A549 (cell line): Measurements from ENCODE around the gene LCNL1. TPM values are rescaled to one million over a fixed set of nuclear protein-coding genes. Genes with fewer than 3 reads are reported as not detected.

Experiments used
- ATAC-seq, 2 experiments: fragments of 200-7000 bp in 1 of 2; fragments of >200 bp in 1 of 2; cut with Nextera tagmentation in 1 of 2; cut with Tn5 transposase in 1 of 2; 3 replicates each; pipeline versions ENCODE4 v1.8.0 to v1.9.1; 2018 to 2020; ENCODE audit warnings: mild to moderate bottlenecking in 1 of 2, moderate library complexity in 1 of 2
- CTCF ChIA-PET: fragments of 300-600 bp; sonication (Branson Sonifier 250); formaldehyde crosslinking; extraction: SDS; loops from one replicate; lab custom pipeline; 2021; ENCODE audit warnings: antibody characterized with exemption, inconsistent platforms; lab: Yijun Ruan, JAX
- POLR2A ChIA-PET: fragments of 350-600 bp; formaldehyde crosslinking; extraction: SDS; loops from one replicate; lab custom pipeline; 2021; ENCODE audit warnings: antibody characterized with exemption, inconsistent platforms; lab: Yijun Ruan, JAX
- DNase-seq, 2 experiments: peaks; one replicate each; pipeline versions ENCODE4 v3.0.0 to v3.0.0-alpha.2; 2011 to 2016; ENCODE audit warnings: low read depth in 1 of 2, low spot score in 1 of 2
- FAIRE-seq: peaks from 2 replicates; lab custom pipeline; 2011; peaks lifted over from hg19 to GRCh38; lab: Jason Lieb, UNC
- H3K27ac ChIP-seq, 2 experiments: fragments of >200 bp; sonication (Bioruptor Twin); formaldehyde crosslinking; 3 replicates each; pipeline ENCODE4 v1.5.1; 2016 to 2017
- H3K4me1 ChIP-seq: fragments of >200 bp; sonication (Bioruptor Twin); formaldehyde crosslinking; 3 replicates; pipeline ENCODE4 v1.6.1; 2016
- H3K4me2 ChIP-seq: fragments of >200 bp; sonication (Bioruptor Twin); formaldehyde crosslinking; 3 replicates; pipeline ENCODE4 v1.6.1; 2016
- H3K4me3 ChIP-seq: fragments of >200 bp; sonication (Bioruptor Twin); formaldehyde crosslinking; 3 replicates; pipeline ENCODE4 v1.5.1; 2016
- H3K9me3 ChIP-seq: fragments of >200 bp; sonication (Bioruptor Twin); formaldehyde crosslinking; 3 replicates; pipeline ENCODE4 v1.6.1; 2016
- BHLHE40 ChIP-seq: IDR thresholded peaks from 2 replicates; pipeline ENCODE4 v1.6.1; 2012; ENCODE audit warnings: low read depth, low read length, inconsistent platforms
- CHD4 ChIP-seq: fragments of 200-600 bp; sonication (generic); IDR thresholded peaks from 2 replicates; pipeline ENCODE4 v1.6.1; 2016; ENCODE audit warnings: antibody characterized with exemption, mild to moderate bottlenecking, borderline replicate concordance
- EHMT2 ChIP-seq: fragments of 200-600 bp; sonication (generic); IDR thresholded peaks from 2 replicates; pipeline ENCODE4 v1.6.1; 2016; ENCODE audit warnings: antibody characterized with exemption, low read depth, mild to moderate bottlenecking, moderate library complexity
- ESRRA ChIP-seq: fragments of 150-350 bp; IDR thresholded peaks from 2 replicates; pipeline ENCODE4 v1.6.1; 2014; ENCODE audit warnings: mild to moderate bottlenecking, low read length, borderline replicate concordance
- GATA3 ChIP-seq: IDR thresholded peaks from 2 replicates; pipeline ENCODE4 v1.6.1; 2012; ENCODE audit warnings: borderline replicate concordance
- HEYL ChIP-seq: fragments of 250-450 bp; sonication (Bioruptor Pico); IDR thresholded peaks from 2 replicates; pipeline ENCODE4 v1.8.0; 2021; ENCODE audit warnings: mild to moderate bottlenecking, moderate library complexity
- HOXB13 ChIP-seq: fragments of 250-450 bp; sonication (Bioruptor Pico); IDR thresholded peaks from 2 replicates; pipeline ENCODE4 v1.5.0; 2020; ENCODE audit warnings: low read depth, mild to moderate bottlenecking, moderate library complexity
- MAFK ChIP-seq: fragments of 450-650 bp; IDR thresholded peaks from 2 replicates; pipeline ENCODE4 v1.6.1; 2014; ENCODE audit not compliant: partially characterized antibody
- MAZ ChIP-seq: fragments of 150-350 bp; IDR thresholded peaks from 2 replicates; pipeline ENCODE4 v1.6.1; 2014; ENCODE audit warnings: antibody characterized with exemption, low read depth, low read length, borderline replicate concordance
- NPAS2 ChIP-seq: fragments of 250-450 bp; sonication (Bioruptor Pico); IDR thresholded peaks from 2 replicates; pipeline ENCODE4 v1.8.0; 2022; ENCODE audit warnings: mild to moderate bottlenecking, moderate library complexity, borderline replicate concordance
- POLR2AphosphoS2 ChIP-seq: conservative IDR thresholded peaks from 2 replicates; pipeline ENCODE4 v1.6.1; 2012; ENCODE audit warnings: low read length, improper control_type of control experiment, inconsistent platforms
- RAD21 ChIP-seq, 2 experiments: fragments of >200 bp in 1 of 2; sonication (Bioruptor Twin) in 1 of 2; formaldehyde crosslinking in 1 of 2; IDR thresholded peaks in 1 of 2; conservative IDR thresholded peaks in 1 of 2; 2 replicates in 1 of 2; 3 replicates in 1 of 2; pipeline ENCODE4 v1.6.1; 2012 to 2018; ENCODE audit warnings: inconsistent platforms in 1 of 2
- SMC3 ChIP-seq: fragments of >200 bp; sonication (Bioruptor Twin); formaldehyde crosslinking; IDR thresholded peaks from 3 replicates; pipeline ENCODE4 v1.6.1; 2018; ENCODE audit warnings: inconsistent platforms
- TFCP2L1 ChIP-seq: fragments of 250-450 bp; sonication (Bioruptor Pico); IDR thresholded peaks from 2 replicates; pipeline ENCODE4 v1.5.0; 2021; ENCODE audit warnings: mild to moderate bottlenecking
- ZFP36 ChIP-seq: fragments of 450-650 bp; IDR thresholded peaks from 2 replicates; pipeline ENCODE4 v1.6.1; 2014; ENCODE audit warnings: borderline replicate concordance; ENCODE audit not compliant: partially characterized antibody
- ZNF302 ChIP-seq: fragments of 250-450 bp; sonication (Bioruptor Pico); IDR thresholded peaks from 2 replicates; pipeline ENCODE4 v1.9.0; 2021; ENCODE audit warnings: inconsistent platforms, mild to moderate bottlenecking, moderate library complexity
- ZSCAN20 ChIP-seq: fragments of 250-450 bp; sonication (Bioruptor Pico); IDR thresholded peaks from 2 replicates; pipeline ENCODE4 v1.8.0; 2022; ENCODE audit warnings: mild to moderate bottlenecking, moderate library complexity
- WGBS: methylation state at CpG from one replicate; pipeline ENCODE4 v1.1.6; 2017; ENCODE audit errors: missing lambda C conversion rate; 5-methylcytosine and 5-hydroxymethylcytosine counted together
- polyA plus RNA-seq, 4 experiments: library from polyadenylated mRNA; depleted of rRNA in 3 of 4; stranded (reverse); fragments of >200 nt; fragmentation: RNase III in 1 of 4; extraction: RNeasy Plus Mini Kit Qiagen cat#74134 plus additional on column Dnase treatment in 1 of 4; gene quantifications; 2 replicates in 3 of 4; 3 replicates in 1 of 4; pipeline ENCODE4 v1.2.3, GENCODE V29; 2011 to 2017
- TF ChIP-seq, protein P1 (sequence below): fragments of >200 bp; sonication (Bioruptor Twin); formaldehyde crosslinking; IDR thresholded peaks from 3 replicates; pipeline ENCODE4 v1.6.1; 2016
- TF ChIP-seq, protein P2 (sequence below): fragments of 250-450 bp; sonication (Bioruptor Pico); IDR thresholded peaks from 2 replicates; pipeline ENCODE4 v1.5.0; 2020; ENCODE audit warnings: low read depth, mild to moderate bottlenecking, moderate library complexity
- TF ChIP-seq, protein P3 (sequence below): fragments of 200-600 bp; sonication (generic); IDR thresholded peaks from 2 replicates; pipeline ENCODE4 v1.6.1; 2016; ENCODE audit warnings: antibody characterized with exemption, mild to moderate bottlenecking, moderate library complexity
- TF ChIP-seq, protein P4 (sequence below): IDR thresholded peaks from 2 replicates; pipeline ENCODE4 v1.6.1; 2012
- TF ChIP-seq, protein P5 (sequence below): IDR thresholded peaks from 2 replicates; pipeline ENCODE4 v1.6.1; 2012; ENCODE audit warnings: low read depth, borderline replicate concordance
- TF ChIP-seq, protein P6 (sequence below): fragments of >200 bp; sonication (Bioruptor Twin); formaldehyde crosslinking; IDR thresholded peaks from 3 replicates; pipeline ENCODE4 v1.5.1; 2016

Gene LCNL1
- polyA plus RNA-seq, 2 of the 4 experiments (the other 2 are of a cell fraction) = 0.08 to 0.19 TPM

DNA sequence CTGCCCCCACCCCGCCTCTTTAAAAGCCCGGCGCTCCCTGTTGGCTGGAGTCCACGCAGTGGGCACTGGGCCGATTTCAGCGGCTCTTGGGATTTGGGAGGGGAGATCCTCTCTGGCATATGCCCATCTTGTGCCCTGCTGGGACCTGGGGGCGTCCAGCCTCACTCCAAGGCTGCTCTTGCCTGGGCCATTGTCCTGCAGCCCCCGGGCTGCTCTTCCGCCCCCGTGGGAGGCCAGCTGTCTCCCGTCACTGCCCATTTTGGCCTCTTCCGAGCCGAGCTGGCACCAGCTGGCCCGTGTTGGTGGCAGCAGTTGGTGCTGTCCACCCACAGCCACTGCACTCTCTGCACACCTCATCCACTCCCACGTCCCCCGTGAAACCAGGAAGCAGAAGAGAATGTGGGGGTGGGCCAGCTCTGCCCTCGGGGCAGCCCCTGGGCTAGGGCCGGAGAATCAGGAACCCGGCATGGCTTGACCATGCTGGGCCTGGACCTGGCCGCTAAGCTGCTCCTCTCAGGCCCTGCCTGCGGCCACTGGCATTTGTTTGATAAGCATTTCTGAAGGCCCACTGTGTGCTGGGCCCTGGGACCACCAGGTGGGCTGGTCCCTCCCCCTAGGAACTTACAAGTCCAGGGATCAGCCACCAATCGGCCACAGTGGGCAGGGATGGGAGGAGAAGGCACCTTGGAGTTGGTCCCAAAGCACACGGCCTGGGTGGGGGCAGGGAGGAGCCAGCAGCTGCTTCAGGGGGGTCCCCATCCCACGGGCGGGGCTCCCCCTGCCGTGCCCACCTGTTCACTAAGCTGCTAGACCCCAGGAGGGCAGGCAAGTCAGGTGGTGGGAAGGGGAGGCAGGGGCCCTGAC lies 35.5 kb upstream of the LCNL1 start:
- ATAC-seq = no peak
- Histone ChIP-seq H3K4me3 (no peak overlapping the region), H3K4me2 (peak overlapping the region; percentile 47), H3K9me3 (no peaks in the 10 kb centered on the region), H3K4me1 (peaks cover 43% of the 10 kb centered on the region), H3K27ac (peak overlapping the region; percentile 63 to 98)
- TF ChIP-seq MAFK (no peak), SMC3 (no peak), ZSCAN20 (CRISPR knock-in tag) (no peak), HOXB13 (no peak), POLR2AphosphoS2 (no peak), ZNF302 (no peak), NPAS2 (no peak), MAZ (no peak), BHLHE40 (no peak), TFCP2L1 (CRISPR knock-in tag) (no peak)
- TF ChIP-seq, protein P1, sequence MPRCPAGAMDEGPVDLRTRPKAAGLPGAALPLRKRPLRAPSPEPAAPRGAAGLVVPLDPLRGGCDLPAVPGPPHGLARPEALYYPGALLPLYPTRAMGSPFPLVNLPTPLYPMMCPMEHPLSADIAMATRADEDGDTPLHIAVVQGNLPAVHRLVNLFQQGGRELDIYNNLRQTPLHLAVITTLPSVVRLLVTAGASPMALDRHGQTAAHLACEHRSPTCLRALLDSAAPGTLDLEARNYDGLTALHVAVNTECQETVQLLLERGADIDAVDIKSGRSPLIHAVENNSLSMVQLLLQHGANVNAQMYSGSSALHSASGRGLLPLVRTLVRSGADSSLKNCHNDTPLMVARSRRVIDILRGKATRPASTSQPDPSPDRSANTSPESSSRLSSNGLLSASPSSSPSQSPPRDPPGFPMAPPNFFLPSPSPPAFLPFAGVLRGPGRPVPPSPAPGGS = no peak
- TF ChIP-seq, protein P2, sequence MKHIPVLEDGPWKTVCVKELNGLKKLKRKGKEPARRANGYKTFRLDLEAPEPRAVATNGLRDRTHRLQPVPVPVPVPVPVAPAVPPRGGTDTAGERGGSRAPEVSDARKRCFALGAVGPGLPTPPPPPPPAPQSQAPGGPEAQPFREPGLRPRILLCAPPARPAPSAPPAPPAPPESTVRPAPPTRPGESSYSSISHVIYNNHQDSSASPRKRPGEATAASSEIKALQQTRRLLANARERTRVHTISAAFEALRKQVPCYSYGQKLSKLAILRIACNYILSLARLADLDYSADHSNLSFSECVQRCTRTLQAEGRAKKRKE (CRISPR knock-in tag) = no peak
- TF ChIP-seq, protein P3, sequence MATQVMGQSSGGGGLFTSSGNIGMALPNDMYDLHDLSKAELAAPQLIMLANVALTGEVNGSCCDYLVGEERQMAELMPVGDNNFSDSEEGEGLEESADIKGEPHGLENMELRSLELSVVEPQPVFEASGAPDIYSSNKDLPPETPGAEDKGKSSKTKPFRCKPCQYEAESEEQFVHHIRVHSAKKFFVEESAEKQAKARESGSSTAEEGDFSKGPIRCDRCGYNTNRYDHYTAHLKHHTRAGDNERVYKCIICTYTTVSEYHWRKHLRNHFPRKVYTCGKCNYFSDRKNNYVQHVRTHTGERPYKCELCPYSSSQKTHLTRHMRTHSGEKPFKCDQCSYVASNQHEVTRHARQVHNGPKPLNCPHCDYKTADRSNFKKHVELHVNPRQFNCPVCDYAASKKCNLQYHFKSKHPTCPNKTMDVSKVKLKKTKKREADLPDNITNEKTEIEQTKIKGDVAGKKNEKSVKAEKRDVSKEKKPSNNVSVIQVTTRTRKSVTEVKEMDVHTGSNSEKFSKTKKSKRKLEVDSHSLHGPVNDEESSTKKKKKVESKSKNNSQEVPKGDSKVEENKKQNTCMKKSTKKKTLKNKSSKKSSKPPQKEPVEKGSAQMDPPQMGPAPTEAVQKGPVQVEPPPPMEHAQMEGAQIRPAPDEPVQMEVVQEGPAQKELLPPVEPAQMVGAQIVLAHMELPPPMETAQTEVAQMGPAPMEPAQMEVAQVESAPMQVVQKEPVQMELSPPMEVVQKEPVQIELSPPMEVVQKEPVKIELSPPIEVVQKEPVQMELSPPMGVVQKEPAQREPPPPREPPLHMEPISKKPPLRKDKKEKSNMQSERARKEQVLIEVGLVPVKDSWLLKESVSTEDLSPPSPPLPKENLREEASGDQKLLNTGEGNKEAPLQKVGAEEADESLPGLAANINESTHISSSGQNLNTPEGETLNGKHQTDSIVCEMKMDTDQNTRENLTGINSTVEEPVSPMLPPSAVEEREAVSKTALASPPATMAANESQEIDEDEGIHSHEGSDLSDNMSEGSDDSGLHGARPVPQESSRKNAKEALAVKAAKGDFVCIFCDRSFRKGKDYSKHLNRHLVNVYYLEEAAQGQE = no peak
- CTCF ChIA-PET = interaction anchor here (0.6 to 11.3 kb wide), 46 partner anchors 9 to 337 kb away, joined by 3 to 282 read pairs (median 5); partner anchors contain the start of genes ABCA2, CLIC3, FUT7 and NPDC1
- POLR2A ChIA-PET = interaction anchor here (0.8 to 1.4 kb wide), 5 partner anchors 45 to 105 kb away, joined by 3 to 16 read pairs (median 4); partner anchors contain the start of genes AJM1, CLIC3, PAXX and TRAF2
- FAIRE-seq = no peak
- no peak for DNase-seq
- 80% methylated on average over 17 of the region's 26 CpGs for WGBS

DNA sequence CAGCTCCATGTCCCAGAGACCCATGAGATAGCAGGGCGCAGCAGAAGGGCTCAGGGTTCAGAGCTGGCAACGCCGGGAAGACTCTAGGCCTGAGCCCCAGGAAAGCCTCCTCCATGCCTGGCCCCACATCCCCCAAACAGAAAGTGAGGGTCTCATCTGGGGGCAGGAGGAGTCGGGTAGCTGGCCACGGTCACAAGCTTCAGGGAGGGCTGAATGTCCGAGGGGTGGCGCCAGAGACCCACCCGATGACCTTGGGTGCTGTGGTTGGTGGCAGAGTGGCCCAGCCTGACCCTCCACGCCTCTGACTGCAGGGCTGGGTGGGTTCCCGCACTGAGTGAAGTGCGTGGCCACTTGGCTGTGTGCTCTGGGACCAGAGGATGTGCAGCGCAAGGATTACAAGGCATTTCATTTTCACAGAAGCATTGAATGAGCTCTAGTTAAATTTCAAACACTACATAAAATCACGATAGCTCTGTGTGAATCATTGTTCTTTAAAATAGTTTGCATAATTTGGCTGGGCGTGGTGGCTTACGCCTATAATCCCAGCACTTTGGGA lies 34.8 kb upstream of the LCNL1 start:
- H3K27ac ChIP-seq = peak overlapping the region; percentile 63 to 98
- no peaks in the 10 kb centered on the region for H3K9me3 ChIP-seq
- H3K4me3 ChIP-seq = no peak overlapping the region
- peak overlapping the region; percentile 47 for H3K4me2 ChIP-seq
- CTCF ChIA-PET = interaction anchor here (0.6 to 11.3 kb wide), 47 partner anchors 8 to 336 kb away, joined by 3 to 282 read pairs (median 5); partner anchors contain the start of genes ABCA2, CLIC3, FUT7 and NPDC1
- DNase-seq = peak; percentile 71 to 81
- 12% methylated on average over 12 of the region's 15 CpGs for WGBS
- peak; percentile 0 to 29; a peak in 3 of 6 replicates for ATAC-seq
- FAIRE-seq = peak; percentile 23
- peaks cover 38% of the 10 kb centered on the region for H3K4me1 ChIP-seq
- POLR2A ChIA-PET = interaction anchor here (0.7 to 1.4 kb wide), 7 partner anchors 44 to 138 kb away, joined by 3 to 16 read pairs (median 3); partner anchors contain the start of genes AJM1, CLIC3, MAN1B1 and PAXX
- TF ChIP-seq, protein P4, sequence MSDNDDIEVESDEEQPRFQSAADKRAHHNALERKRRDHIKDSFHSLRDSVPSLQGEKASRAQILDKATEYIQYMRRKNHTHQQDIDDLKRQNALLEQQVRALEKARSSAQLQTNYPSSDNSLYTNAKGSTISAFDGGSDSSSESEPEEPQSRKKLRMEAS = 0 out of 2 replicates have a peak, but pooled peaks have one; percentile 24
- TF ChIP-seq HEYL (no peak), RAD21 (conservative IDR thresholded peaks at IDR 0.05 in 1 of 2, IDR thresholded peaks at IDR 0.05 in 1 of 2) (peak; percentile 76 to 83), GATA3 (no peak), ESRRA (peak; percentile 84), EHMT2 (no peak), ZFP36 (no peak), ZSCAN20 (CRISPR knock-in tag) (no peak), SMC3 (peak; percentile 64), CHD4 (no peak)
- TF ChIP-seq, protein P5, sequence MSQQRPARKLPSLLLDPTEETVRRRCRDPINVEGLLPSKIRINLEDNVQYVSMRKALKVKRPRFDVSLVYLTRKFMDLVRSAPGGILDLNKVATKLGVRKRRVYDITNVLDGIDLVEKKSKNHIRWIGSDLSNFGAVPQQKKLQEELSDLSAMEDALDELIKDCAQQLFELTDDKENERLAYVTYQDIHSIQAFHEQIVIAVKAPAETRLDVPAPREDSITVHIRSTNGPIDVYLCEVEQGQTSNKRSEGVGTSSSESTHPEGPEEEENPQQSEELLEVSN = no peak
- TF ChIP-seq, protein P6, sequence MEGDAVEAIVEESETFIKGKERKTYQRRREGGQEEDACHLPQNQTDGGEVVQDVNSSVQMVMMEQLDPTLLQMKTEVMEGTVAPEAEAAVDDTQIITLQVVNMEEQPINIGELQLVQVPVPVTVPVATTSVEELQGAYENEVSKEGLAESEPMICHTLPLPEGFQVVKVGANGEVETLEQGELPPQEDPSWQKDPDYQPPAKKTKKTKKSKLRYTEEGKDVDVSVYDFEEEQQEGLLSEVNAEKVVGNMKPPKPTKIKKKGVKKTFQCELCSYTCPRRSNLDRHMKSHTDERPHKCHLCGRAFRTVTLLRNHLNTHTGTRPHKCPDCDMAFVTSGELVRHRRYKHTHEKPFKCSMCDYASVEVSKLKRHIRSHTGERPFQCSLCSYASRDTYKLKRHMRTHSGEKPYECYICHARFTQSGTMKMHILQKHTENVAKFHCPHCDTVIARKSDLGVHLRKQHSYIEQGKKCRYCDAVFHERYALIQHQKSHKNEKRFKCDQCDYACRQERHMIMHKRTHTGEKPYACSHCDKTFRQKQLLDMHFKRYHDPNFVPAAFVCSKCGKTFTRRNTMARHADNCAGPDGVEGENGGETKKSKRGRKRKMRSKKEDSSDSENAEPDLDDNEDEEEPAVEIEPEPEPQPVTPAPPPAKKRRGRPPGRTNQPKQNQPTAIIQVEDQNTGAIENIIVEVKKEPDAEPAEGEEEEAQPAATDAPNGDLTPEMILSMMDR = peak; percentile 67
- TF ChIP-seq, protein P1 = no peak
